ENCODE results near the gene HK1.

- TF ChIP-seq JUND (IDR thresholded peaks at IDR 0.05) (no peak), EGR1 (IDR thresholded peaks at IDR 0.05; ENCODE audit: low read depth in 2 of 2) (no peak)
- TF ChIP-seq, protein P1, sequence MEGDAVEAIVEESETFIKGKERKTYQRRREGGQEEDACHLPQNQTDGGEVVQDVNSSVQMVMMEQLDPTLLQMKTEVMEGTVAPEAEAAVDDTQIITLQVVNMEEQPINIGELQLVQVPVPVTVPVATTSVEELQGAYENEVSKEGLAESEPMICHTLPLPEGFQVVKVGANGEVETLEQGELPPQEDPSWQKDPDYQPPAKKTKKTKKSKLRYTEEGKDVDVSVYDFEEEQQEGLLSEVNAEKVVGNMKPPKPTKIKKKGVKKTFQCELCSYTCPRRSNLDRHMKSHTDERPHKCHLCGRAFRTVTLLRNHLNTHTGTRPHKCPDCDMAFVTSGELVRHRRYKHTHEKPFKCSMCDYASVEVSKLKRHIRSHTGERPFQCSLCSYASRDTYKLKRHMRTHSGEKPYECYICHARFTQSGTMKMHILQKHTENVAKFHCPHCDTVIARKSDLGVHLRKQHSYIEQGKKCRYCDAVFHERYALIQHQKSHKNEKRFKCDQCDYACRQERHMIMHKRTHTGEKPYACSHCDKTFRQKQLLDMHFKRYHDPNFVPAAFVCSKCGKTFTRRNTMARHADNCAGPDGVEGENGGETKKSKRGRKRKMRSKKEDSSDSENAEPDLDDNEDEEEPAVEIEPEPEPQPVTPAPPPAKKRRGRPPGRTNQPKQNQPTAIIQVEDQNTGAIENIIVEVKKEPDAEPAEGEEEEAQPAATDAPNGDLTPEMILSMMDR (IDR thresholded peaks at IDR 0.05; ENCODE audit: low read depth, low read length, missing input control) = no peak
These were observed 70.7 kb downstream of the HK1 start for GRCh38 chr10:69348816-69349541.

All from liver (tissue), 3 donors.